K562 (cell line): ENCODE results near the gene GADL1. TPM values are rescaled to one million over a fixed set of nuclear protein-coding genes. Genes with fewer than 3 reads are reported as not detected.

ENCODE experiments used
- ATAC-seq: fragments of 200-7000 bp; cut with Tn5 transposase; 3 replicates; pipeline ENCODE4 v1.9.1; 2020; ENCODE audit warnings: moderate library complexity
- BruUV-seq: library from RNA; stranded (reverse); fragments of 400-500 nt; replicated peaks from 2 replicates; lab custom pipeline; 2021; lab: Mats Ljungman, UMichigan
- CTCF ChIA-PET: fragments of 300-600 bp; formaldehyde crosslinking; extraction: SDS; loops from one replicate; lab custom pipeline; 2021; ENCODE audit warnings: low intra/inter-chr PET ratio; lab: Yijun Ruan, JAX
- POLR2A ChIA-PET: fragments of 300-600, 350-650 bp; sonication (Branson Sonifier 250); formaldehyde crosslinking; extraction: SDS; loops from one replicate; lab custom pipeline; 2021; ENCODE audit warnings: antibody characterized with exemption, inconsistent platforms; lab: Yijun Ruan, JAX
- DNase-seq, 4 experiments: peaks; one replicate each; pipeline versions ENCODE4 v3.0.0 to v3.0.0-alpha.2; 2011 to 2018; ENCODE audit warnings: low spot score in 3 of 4, mixed read lengths in 3 of 4; ENCODE audit errors: extremely low read depth in 1 of 4
- FAIRE-seq: peaks from 2 replicates; lab custom pipeline; 2011; peaks lifted over from hg19 to GRCh38; lab: Jason Lieb, UNC
- H2AFZ ChIP-seq: 2 replicates; pipeline ENCODE4 v1.6.0; 2011; ENCODE audit warnings: low read depth, low read length, control low read depth, inconsistent platforms
- H3K27ac ChIP-seq: fragments of 200-600 bp; 3 replicates; pipeline ENCODE4 v1.8.0; 2011; ENCODE audit warnings: low read depth, mild to moderate bottlenecking, control low read depth, inconsistent platforms, low read length, moderate library complexity, mixed read lengths; ENCODE audit errors: extremely low read depth
- H3K27me3 ChIP-seq, 2 experiments: fragments of 300-600 bp in 1 of 2; 2 replicates in 1 of 2; 3 replicates in 1 of 2; pipeline versions ENCODE4 v1.6.0 to v1.8.0; 2011; ENCODE audit warnings: inconsistent platforms in 2 of 2, low read length in 2 of 2, mild to moderate bottlenecking in 1 of 2, mixed read lengths in 1 of 2, moderate library complexity in 1 of 2; ENCODE audit not compliant: control insufficient read depth in 2 of 2, insufficient read depth in 2 of 2
- H3K36me3 ChIP-seq: fragments of 300-600 bp; 3 replicates; pipeline ENCODE4 v1.8.0; 2011; ENCODE audit warnings: mild to moderate bottlenecking, low read length, inconsistent platforms; ENCODE audit not compliant: control insufficient read depth, insufficient read depth
- H3K4me1 ChIP-seq, 2 experiments: fragments of 200-600 bp in 1 of 2; replicated peaks in 1 of 2; 2 replicates in 1 of 2; 3 replicates in 1 of 2; pipeline versions ENCODE4 v1.5.1 to v1.8.0; 2011; ENCODE audit warnings: inconsistent platforms in 2 of 2, low read length in 2 of 2, mild to moderate bottlenecking in 1 of 2, mixed read lengths in 1 of 2, moderate library complexity in 1 of 2; ENCODE audit not compliant: control insufficient read depth in 2 of 2, insufficient read depth in 2 of 2
- H3K4me2 ChIP-seq: 2 replicates; pipeline ENCODE4 v1.6.1; 2011; ENCODE audit warnings: low read length, control low read depth, inconsistent platforms, mixed read lengths; ENCODE audit not compliant: insufficient read depth
- H3K4me3 ChIP-seq: fragments of 200-600 bp; sonication (generic), shearing (Covaris generic); 2 replicates; pipeline ENCODE4 v1.5.1; 2016; ENCODE audit warnings: control low read depth, inconsistent platforms
- H3K79me2 ChIP-seq: fragments of 200-600 bp; 3 replicates; pipeline ENCODE4 v1.8.0; 2011; ENCODE audit warnings: low read length, inconsistent platforms; ENCODE audit not compliant: control insufficient read depth, insufficient read depth
- H3K9ac ChIP-seq, 2 experiments: 2 replicates each; pipeline versions ENCODE4 v1.6.0 to v1.6.1; 2011; ENCODE audit warnings: low read depth in 2 of 2, low read length in 2 of 2, control low read depth in 1 of 2, inconsistent platforms in 1 of 2, mild to moderate bottlenecking in 1 of 2, mixed read lengths in 1 of 2; ENCODE audit not compliant: insufficient read depth in 1 of 2
- H3K9me1 ChIP-seq: one replicate; pipeline ENCODE4 v1.6.0; 2011; ENCODE audit warnings: inconsistent platforms, mild to moderate bottlenecking, low read length, moderate library complexity; ENCODE audit not compliant: control insufficient read depth, insufficient read depth
- H3K9me3 ChIP-seq: replicated peaks from 2 replicates; pipeline ENCODE4 v1.5.1; 2011; ENCODE audit warnings: low read depth, low read length, inconsistent platforms; ENCODE audit not compliant: control insufficient read depth, insufficient read depth
- H4K20me1 ChIP-seq: replicated peaks from 2 replicates; pipeline ENCODE4 v1.6.1; 2011; ENCODE audit warnings: low read length, inconsistent platforms, mixed read lengths; ENCODE audit not compliant: control insufficient read depth, insufficient read depth
- CREB1 ChIP-seq, 2 experiments: sonication (generic) in 1 of 2; formaldehyde crosslinking in 1 of 2; IDR thresholded peaks; 2 replicates each; pipeline versions ENCODE4 v1.6.1 to v1.8.0; 2012 to 2022; ENCODE audit warnings: inconsistent platforms in 1 of 2, mild to moderate bottlenecking in 1 of 2, missing genetic modification reagents in 1 of 2, moderate library complexity in 1 of 2
- E2F4 ChIP-seq: sonication (generic); formaldehyde crosslinking; IDR thresholded peaks from 2 replicates; pipeline ENCODE4 v1.8.0; 2022; ENCODE audit warnings: mild to moderate bottlenecking, low read depth, missing genetic modification reagents
- EGR1 ChIP-seq: fragments of 450-650 bp; conservative IDR thresholded peaks from 2 replicates; pipeline ENCODE4 v1.6.1; 2017; ENCODE audit warnings: mild to moderate bottlenecking
- FOXO4 ChIP-seq: fragments of 450-650 bp; formaldehyde crosslinking; IDR thresholded peaks from 2 replicates; pipeline ENCODE4 v1.4.0; 2020; ENCODE audit warnings: mild to moderate bottlenecking, moderate library complexity
- JUN ChIP-seq, 2 experiments: sonication (generic) in 1 of 2; formaldehyde crosslinking in 1 of 2; IDR thresholded peaks; 2 replicates each; pipeline versions ENCODE4 v1.6.1 to v1.8.0; 2012 to 2022; ENCODE audit warnings: borderline replicate concordance in 2 of 2, mild to moderate bottlenecking in 2 of 2, improper control_type of control experiment in 1 of 2, low read depth in 1 of 2, low read length in 1 of 2, missing genetic modification reagents in 1 of 2
- MCM7 ChIP-seq, 2 experiments: fragments of 450-650 bp; IDR thresholded peaks; 2 replicates each; pipeline ENCODE4 v1.6.1; 2016 to 2018
- NCOA6 ChIP-seq: fragments of 450-650 bp; IDR thresholded peaks from 2 replicates; pipeline ENCODE4 v1.6.1; 2017; ENCODE audit warnings: mild to moderate bottlenecking
- SETDB1 ChIP-seq: IDR thresholded peaks from one replicate; pipeline ENCODE4 v1.6.1; 2012; ENCODE audit warnings: low read length, control low read depth, inconsistent platforms
- SRSF9 ChIP-seq: fragments of 200-400 bp; formaldehyde crosslinking; IDR thresholded peaks from 2 replicates; pipeline ENCODE4 v1.6.1; 2017; ENCODE audit warnings: low read depth, low read length, borderline replicate concordance
- ZNF239 ChIP-seq: fragments of 250-450 bp; sonication (Bioruptor Pico); IDR thresholded peaks from 2 replicates; pipeline ENCODE4 v1.4.0; 2020; ENCODE audit warnings: mild to moderate bottlenecking
- ZNF318 ChIP-seq, 2 experiments: fragments of 450-650 bp; IDR thresholded peaks; 2 replicates each; pipeline ENCODE4 v1.6.1; 2016; ENCODE audit warnings: mild to moderate bottlenecking in 2 of 2, borderline replicate concordance in 1 of 2, low read depth in 1 of 2, moderate library complexity in 1 of 2
- WGBS: fragments of 100-300 bp; shearing (Covaris generic); methylation state at CpG from one replicate; pipeline ENCODE4 v1.1.6; 2016; ENCODE audit warnings: low coverage, mixed read lengths; ENCODE audit not compliant: insufficient coverage; ENCODE audit errors: missing lambda C conversion rate; 5-methylcytosine and 5-hydroxymethylcytosine counted together
- in situ Hi-C: fragments of 300-500 bp; cut with MboI; formaldehyde crosslinking; loops from 4 replicates; pipeline ENCODE4 v1.15.0; 2018; ENCODE audit warnings: inconsistent platforms, mixed read lengths
- intact Hi-C: fragments of 100-400 bp; cut with micrococcal nuclease; formaldehyde crosslinking; loops from 2 replicates; pipeline ENCODE4 v1.14.2; 2022
- polyA plus RNA-seq, 8 experiments: library from polyadenylated mRNA; depleted of rRNA in 4 of 8; stranded (reverse) in 5 of 8; unstranded in 3 of 8; fragments of >200 nt; fragmentation: Nextera tagmentation in 2 of 8; fragmentation: Illumina TruSeq in 1 of 8; extraction: Ambion mirVana in 2 of 8; extraction: Trizol in 1 of 8; gene quantifications; 2 replicates each; pipeline versions ENCODE4 v1.2.1 to v1.2.3, GENCODE V29; 2011 to 2014; ENCODE audit warnings: inconsistent platforms in 1 of 8, missing spikeins in 1 of 8
- total RNA-seq, 7 experiments: library from RNA; depleted of rRNA in 6 of 7; stranded (reverse); fragments of >200 nt in 6 of 7; fragmentation: Illumina TruSeq in 2 of 7; extraction: Trizol in 2 of 7; gene quantifications; 2 replicates each; pipeline versions ENCODE4 v1.2.1 to v1.2.3, GENCODE V29; 2011 to 2021; ENCODE audit warnings: low replicate concordance in 1 of 7

The GADL1 gene
- total and polyA plus RNA-seq, 9 of the 15 experiments (the other 6 are each of a cell fraction or from before 2014, with no cell fraction given), result 0.07 TPM; not detected in 8

- no peaks in the 10 kb centered on the region for H4K20me1 ChIP-seq
- POLR2A ChIA-PET, result no interaction called here
- intact Hi-C loops (no loop called here), in situ Hi-C loops (no loop called here)
- 0% methylated on average over 4 of the region's 4 CpGs for WGBS
- no peaks in the 10 kb centered on the region for H3K36me3 ChIP-seq
- FAIRE-seq, result no peak
- ATAC-seq, result no peak
- no peaks in the 10 kb centered on the region for H3K9me1 ChIP-seq
- CTCF ChIA-PET, result no interaction called here
- no peak overlapping the region for H3K9ac ChIP-seq
- no peak overlapping the region for H3K4me3 ChIP-seq
- H3K27me3 ChIP-seq, result no peaks in the 10 kb centered on the region
- DNase-seq, result no peak
- no peaks in the 10 kb centered on the region for H3K4me1 ChIP-seq
- H2AFZ ChIP-seq, result no peak overlapping the region
- BruUV-seq, result no TSS peak
- H3K4me2 ChIP-seq, result no peak overlapping the region
- H3K79me2 ChIP-seq, result no peaks in the 10 kb centered on the region
- H3K27ac ChIP-seq, result no peak overlapping the region
- no peaks in the 10 kb centered on the region for H3K9me3 ChIP-seq
- TF ChIP-seq MCM7 (IDR thresholded peaks at IDR 0.05), result no peak
- no peak for TF ChIP-seq ZNF239 (CRISPR knock-in tag)
- TF ChIP-seq JUN (IDR thresholded peaks at IDR 0.05; ENCODE audit: borderline replicate concordance, low read depth, low read length), result no peak
- TF ChIP-seq JUN (CRISPR knock-in tag; IDR thresholded peaks at IDR 0.05; ENCODE audit: borderline replicate concordance), result no peak
- TF ChIP-seq ZNF318 (IDR thresholded peaks at IDR 0.05; ENCODE audit: borderline replicate concordance in 1 of 2, low read depth in 1 of 2), result no peak
- TF ChIP-seq E2F4 (CRISPR knock-in tag), result no peak
- TF ChIP-seq CREB1 (IDR thresholded peaks at IDR 0.05), result no peak
- TF ChIP-seq CREB1 (CRISPR knock-in tag; IDR thresholded peaks at IDR 0.05), result no peak
- no peak for TF ChIP-seq NCOA6
- TF ChIP-seq SRSF9, result no peak
- TF ChIP-seq EGR1, result no peak
- no peak for TF ChIP-seq SETDB1
- TF ChIP-seq FOXO4, result no peak
These were observed 61.4 kb downstream of the GADL1 start for GRCh38 chr3:30832961-30833575.
